ENCODE measurements around the gene SCGN.

The SCGN gene, protein sequence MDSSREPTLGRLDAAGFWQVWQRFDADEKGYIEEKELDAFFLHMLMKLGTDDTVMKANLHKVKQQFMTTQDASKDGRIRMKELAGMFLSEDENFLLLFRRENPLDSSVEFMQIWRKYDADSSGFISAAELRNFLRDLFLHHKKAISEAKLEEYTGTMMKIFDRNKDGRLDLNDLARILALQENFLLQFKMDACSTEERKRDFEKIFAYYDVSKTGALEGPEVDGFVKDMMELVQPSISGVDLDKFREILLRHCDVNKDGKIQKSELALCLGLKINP

DNA sequence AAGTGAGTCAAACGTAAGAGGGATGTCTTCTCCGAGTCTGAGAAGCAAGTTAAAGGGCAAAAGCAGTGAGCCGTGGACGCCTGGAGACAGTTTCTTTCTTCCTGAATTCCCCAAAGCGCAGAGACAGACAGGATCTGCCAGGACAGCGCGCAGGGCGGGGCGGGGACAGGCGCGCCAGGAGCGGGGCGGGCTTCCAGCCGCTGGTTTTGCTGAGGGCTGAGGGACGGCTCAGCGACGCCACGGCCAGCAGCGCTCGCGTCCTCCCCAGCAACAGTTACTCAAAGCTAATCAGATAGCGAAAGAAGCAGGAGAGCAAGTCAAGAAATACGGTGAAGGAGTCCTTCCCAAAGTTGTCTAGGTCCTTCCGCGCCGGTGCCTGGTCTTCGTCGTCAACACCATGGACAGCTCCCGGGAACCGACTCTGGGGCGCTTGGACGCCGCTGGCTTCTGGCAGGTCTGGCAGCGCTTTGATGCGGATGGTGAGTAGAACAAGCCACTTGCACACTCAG is at the start of gene SCGN:
SCGN (plus strand) TSS at position 209 of the 509 bp plus-strand sequence; CDS start at position 398, 189 bp downstream.
- TF ChIP-seq, protein P1, sequence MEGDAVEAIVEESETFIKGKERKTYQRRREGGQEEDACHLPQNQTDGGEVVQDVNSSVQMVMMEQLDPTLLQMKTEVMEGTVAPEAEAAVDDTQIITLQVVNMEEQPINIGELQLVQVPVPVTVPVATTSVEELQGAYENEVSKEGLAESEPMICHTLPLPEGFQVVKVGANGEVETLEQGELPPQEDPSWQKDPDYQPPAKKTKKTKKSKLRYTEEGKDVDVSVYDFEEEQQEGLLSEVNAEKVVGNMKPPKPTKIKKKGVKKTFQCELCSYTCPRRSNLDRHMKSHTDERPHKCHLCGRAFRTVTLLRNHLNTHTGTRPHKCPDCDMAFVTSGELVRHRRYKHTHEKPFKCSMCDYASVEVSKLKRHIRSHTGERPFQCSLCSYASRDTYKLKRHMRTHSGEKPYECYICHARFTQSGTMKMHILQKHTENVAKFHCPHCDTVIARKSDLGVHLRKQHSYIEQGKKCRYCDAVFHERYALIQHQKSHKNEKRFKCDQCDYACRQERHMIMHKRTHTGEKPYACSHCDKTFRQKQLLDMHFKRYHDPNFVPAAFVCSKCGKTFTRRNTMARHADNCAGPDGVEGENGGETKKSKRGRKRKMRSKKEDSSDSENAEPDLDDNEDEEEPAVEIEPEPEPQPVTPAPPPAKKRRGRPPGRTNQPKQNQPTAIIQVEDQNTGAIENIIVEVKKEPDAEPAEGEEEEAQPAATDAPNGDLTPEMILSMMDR (IDR thresholded peaks at IDR 0.05; ENCODE audit: low read depth, low read length, missing control alignments) = no peak
- peak; percentile 24 for DNase-seq (ENCODE audit: extremely low read depth, low read depth)
- H3K4me3 ChIP-seq (replicated peaks; ENCODE audit: low read depth, low read length) = no peak within 1 kb of the TSS

GRCh38 chr6:25602674-25602982 is 49.4 kb upstream of the SCGN start:
- H3K4me3 ChIP-seq (replicated peaks; ENCODE audit: low read depth, low read length) = no peak overlapping the region
- DNase-seq (ENCODE audit: extremely low read depth, low read depth) = no peak
- TF ChIP-seq, protein P1 (IDR thresholded peaks at IDR 0.05; ENCODE audit: low read depth, low read length, missing control alignments) = no peak

DNA sequence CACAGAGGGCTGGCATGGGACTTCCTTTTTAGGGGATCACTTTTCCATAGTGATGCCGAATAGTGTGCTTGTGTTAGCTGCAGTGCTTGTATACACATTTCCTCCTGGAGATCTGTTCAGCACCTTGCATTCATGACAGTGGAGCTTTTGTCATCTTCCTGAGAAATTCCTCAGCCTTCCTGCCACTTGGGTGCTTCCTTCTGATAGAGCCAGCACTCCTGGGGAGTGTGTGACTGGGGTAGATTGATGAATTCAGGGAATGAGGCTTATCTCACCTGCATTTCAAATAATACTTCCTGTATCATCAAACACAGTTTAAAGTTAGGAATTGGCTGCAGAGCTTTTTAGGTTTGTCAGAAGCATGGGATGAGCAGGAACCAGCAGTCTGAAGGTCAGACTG is 48.8 kb upstream of the SCGN start:
- no peak for DNase-seq (ENCODE audit: extremely low read depth, low read depth)
- H3K4me3 ChIP-seq (replicated peaks; ENCODE audit: low read depth, low read length) = no peak overlapping the region
- TF ChIP-seq, protein P1 (IDR thresholded peaks at IDR 0.05; ENCODE audit: low read depth, low read length, missing control alignments) = no peak

DNA sequence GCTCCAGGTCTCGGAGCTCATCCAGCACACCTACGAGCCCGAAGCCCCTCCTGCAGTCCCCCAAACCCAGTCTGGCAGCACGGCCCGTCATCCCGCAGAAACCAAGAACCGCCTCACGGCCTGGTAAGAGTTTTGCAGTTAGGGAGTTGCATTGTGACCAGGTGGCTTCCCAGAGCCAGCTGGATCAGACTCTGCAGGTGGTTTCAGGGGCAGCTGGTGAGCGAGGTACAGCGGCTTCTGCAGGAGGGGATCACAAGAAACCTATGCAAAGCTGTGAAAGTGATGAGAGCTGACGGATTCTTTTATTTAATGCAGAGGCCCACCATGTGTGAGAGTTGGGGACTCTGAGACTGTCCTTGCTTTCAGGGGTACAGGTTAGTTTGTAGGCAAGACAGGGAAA is 45.9 kb upstream of the SCGN start:
- no peak overlapping the region for H3K4me3 ChIP-seq (replicated peaks; ENCODE audit: low read depth, low read length)
- DNase-seq (ENCODE audit: extremely low read depth, low read depth) = no peak
- TF ChIP-seq, protein P1 (IDR thresholded peaks at IDR 0.05; ENCODE audit: low read depth, low read length, missing control alignments) = no peak

DNA sequence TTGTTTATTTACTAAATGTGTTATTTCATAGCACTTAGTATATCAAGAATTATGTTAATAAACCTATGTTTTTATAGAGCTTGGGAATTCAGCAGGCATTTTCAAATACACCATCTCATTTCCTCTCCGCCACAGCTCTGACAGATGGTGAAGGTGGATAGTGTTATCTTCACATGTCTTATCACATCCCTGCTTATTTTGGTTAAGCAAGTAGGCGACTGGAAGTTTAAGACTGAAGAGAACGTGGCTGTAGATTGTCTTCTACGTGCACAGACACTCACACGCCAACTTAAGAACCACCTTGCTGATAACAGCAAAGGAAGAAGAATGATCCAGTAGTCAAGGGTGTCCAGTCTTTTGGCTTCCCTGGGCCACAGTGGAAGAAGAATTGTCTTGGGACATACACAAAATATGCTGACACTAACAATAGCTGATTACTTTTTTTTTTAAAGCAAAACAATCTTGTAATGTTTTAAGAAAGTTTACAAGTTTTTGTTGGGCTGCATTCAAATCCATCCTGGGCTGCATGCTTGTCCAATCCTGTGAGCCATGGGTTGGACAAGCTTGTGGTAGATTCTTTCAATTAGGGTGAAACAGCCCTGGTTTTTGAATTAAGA is 43.3 kb upstream of the SCGN start:
- TF ChIP-seq, protein P1 (IDR thresholded peaks at IDR 0.05; ENCODE audit: low read depth, low read length, missing control alignments) = no peak
- no peak for DNase-seq (ENCODE audit: extremely low read depth, low read depth)
- no peak overlapping the region for H3K4me3 ChIP-seq (replicated peaks; ENCODE audit: low read depth, low read length)

DNA sequence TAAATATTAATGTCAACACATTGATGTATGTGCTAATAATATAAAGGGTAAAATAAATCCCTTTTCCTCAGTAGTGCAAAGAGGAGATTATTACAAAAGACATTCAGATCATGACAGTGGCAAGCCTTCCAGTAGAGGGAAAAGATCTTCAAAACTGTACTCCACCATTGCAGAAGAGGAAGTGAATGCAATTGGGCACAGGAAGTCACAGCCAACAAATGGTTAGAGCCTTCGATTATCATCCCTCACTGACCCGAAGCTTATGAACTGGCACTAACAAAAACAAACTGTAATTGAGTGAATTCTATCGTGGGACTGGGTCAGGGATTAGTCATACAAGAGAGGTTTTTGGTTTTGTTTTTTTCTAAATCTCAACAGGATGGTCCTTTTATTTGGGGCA is 39.3 kb upstream of the SCGN start:
- no peak for DNase-seq (ENCODE audit: extremely low read depth, low read depth)
- TF ChIP-seq, protein P1 (IDR thresholded peaks at IDR 0.05; ENCODE audit: low read depth, low read length, missing control alignments) = no peak
- H3K4me3 ChIP-seq (replicated peaks; ENCODE audit: low read depth, low read length) = no peak overlapping the region

All from HFF-Myc (cell line).